Neutrophil (primary cell): Measurements from ENCODE around the gene GPSM1.

Experiments used
- H3K27ac ChIP-seq: fragments of 200-600 bp; sonication (generic); 2 replicates; pipeline ENCODE4 v1.5.1; 2016; ENCODE audit warnings: mild to moderate bottlenecking, moderate library complexity
- H3K27me3 ChIP-seq: fragments of 200-600 bp; sonication (generic); 2 replicates; pipeline ENCODE4 v1.6.0; 2016; ENCODE audit warnings: mild to moderate bottlenecking
- H3K36me3 ChIP-seq: fragments of 200-600 bp; sonication (generic); 2 replicates; pipeline ENCODE4 v1.5.1; 2017
- H3K4me1 ChIP-seq, 2 experiments: fragments of 200-600 bp in 1 of 2; sonication (generic) in 1 of 2; 1 replicate in 1 of 2; 2 replicates in 1 of 2; pipeline versions ENCODE4 v1.5.1 to v1.6.1; 2013 to 2016; ENCODE audit warnings: low read depth in 1 of 2, low read length in 1 of 2, mild to moderate bottlenecking in 1 of 2, moderate library complexity in 1 of 2; ENCODE audit not compliant: control insufficient read depth in 1 of 2, insufficient read depth in 1 of 2
- H3K4me3 ChIP-seq, 2 experiments: fragments of 200-600 bp in 1 of 2; sonication (generic) in 1 of 2; 1 replicate in 1 of 2; 2 replicates in 1 of 2; pipeline ENCODE4 v1.5.1; 2013 to 2016; ENCODE audit warnings: low read depth in 1 of 2, low read length in 1 of 2, mild to moderate bottlenecking in 1 of 2, moderate library complexity in 1 of 2
- H3K9me3 ChIP-seq: fragments of 200-600 bp; sonication (generic); 2 replicates; pipeline ENCODE4 v1.5.1; 2016
- CTCF ChIP-seq: fragments of 200-600 bp; sonication (generic); IDR thresholded peaks from 2 replicates; pipeline ENCODE4 v1.5.1; 2016; ENCODE audit warnings: antibody characterized with exemption

GPSM1 gene

GRCh38 chr9:136329636-136330405 is 2.5 kb downstream of the GPSM1 start:
- Histone ChIP-seq H3K4me1 (peaks cover 0 to 6% of the 10 kb centered on the region in 2 experiments), H3K4me3 (no peak overlapping the region), H3K27ac (no peak overlapping the region), H3K9me3 (no peaks in the 10 kb centered on the region), H3K27me3 (peaks cover 51% of the 10 kb centered on the region), H3K36me3 (no peaks in the 10 kb centered on the region)
- TF ChIP-seq CTCF, result no peak

- H3K27ac ChIP-seq, result no peak overlapping the region
- no peak for TF ChIP-seq CTCF
Measured at GRCh38 chr9:136330406-136330990, 3.2 kb downstream of the GPSM1 start.

GRCh38 chr9:136331030-136331429 is 3.7 kb downstream of the GPSM1 start:
- Histone ChIP-seq H3K27ac (no peak overlapping the region), H3K27me3 (peaks cover 39% of the 10 kb centered on the region), H3K4me3 (no peak overlapping the region), H3K4me1 (peaks cover 0 to 6% of the 10 kb centered on the region in 2 experiments), H3K36me3 (no peaks in the 10 kb centered on the region), H3K9me3 (no peaks in the 10 kb centered on the region)
- TF ChIP-seq CTCF, result no peak

More at GRCh38 chr9:136330406-136330990, 3.2 kb downstream of the GPSM1 start:
- H3K36me3 ChIP-seq, result no peaks in the 10 kb centered on the region
- H3K4me3 ChIP-seq, result no peak overlapping the region
- H3K27me3 ChIP-seq, result peaks cover 44% of the 10 kb centered on the region
- peaks cover 0 to 6% of the 10 kb centered on the region in 2 experiments for H3K4me1 ChIP-seq
- no peaks in the 10 kb centered on the region for H3K9me3 ChIP-seq

- no peak for TF ChIP-seq CTCF
- Histone ChIP-seq H3K4me1 (peaks cover 0 to 6% of the 10 kb centered on the region in 2 experiments), H3K27ac (no peak overlapping the region), H3K27me3 (peaks cover 31% of the 10 kb centered on the region), H3K36me3 (no peaks in the 10 kb centered on the region), H3K4me3 (no peak overlapping the region), H3K9me3 (no peaks in the 10 kb centered on the region)
Measured at GRCh38 chr9:136331556-136332481, 4.5 kb downstream of the GPSM1 start.

GRCh38 chr9:136332482-136332983 is 5.2 kb downstream of the GPSM1 start:
- Histone ChIP-seq H3K4me1 (peaks cover 0 to 6% of the 10 kb centered on the region in 2 experiments), H3K27ac (no peak overlapping the region), H3K27me3 (peaks cover 24% of the 10 kb centered on the region), H3K9me3 (no peaks in the 10 kb centered on the region), H3K4me3 (no peak overlapping the region), H3K36me3 (no peaks in the 10 kb centered on the region)
- no peak for TF ChIP-seq CTCF
